ENCODE results near the gene EYS. TPM values are rescaled to one million over a fixed set of nuclear protein-coding genes. Genes with fewer than 3 reads are reported as not detected.
"Not testable (repeated sequence)": the region's sequence is repeated elsewhere in the genome, so short reads cannot be mapped to it uniquely, and the experiment has no call there.

Gene EYS
- total RNA-seq, 6 experiments from 2014 or later: 0.54 to 2.3 (median 0.74) TPM; not detected in 1

DNA sequence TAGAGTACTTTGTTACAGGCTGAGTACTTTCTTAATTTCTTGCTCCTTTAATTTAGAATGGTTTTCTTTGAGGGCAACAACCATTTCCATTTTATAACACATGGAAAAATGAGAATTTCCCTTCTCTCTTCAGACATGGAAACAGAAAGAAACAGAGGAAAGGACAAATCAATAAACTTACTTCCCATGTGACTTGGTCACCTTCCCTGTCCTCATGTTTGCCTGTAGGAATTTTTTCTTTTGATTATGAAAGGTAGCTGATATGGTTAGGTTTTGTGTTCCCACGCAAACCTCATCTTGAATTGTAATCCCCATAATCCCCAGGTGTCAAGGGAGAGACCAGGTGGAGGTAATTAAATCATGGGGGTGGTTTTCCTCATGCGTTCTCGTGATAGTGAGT lies 1901.7 kb downstream of the EYS start:
- H3K27ac ChIP-seq: peak overlapping the region; percentile 76 to 93 (median 79)

DNA sequence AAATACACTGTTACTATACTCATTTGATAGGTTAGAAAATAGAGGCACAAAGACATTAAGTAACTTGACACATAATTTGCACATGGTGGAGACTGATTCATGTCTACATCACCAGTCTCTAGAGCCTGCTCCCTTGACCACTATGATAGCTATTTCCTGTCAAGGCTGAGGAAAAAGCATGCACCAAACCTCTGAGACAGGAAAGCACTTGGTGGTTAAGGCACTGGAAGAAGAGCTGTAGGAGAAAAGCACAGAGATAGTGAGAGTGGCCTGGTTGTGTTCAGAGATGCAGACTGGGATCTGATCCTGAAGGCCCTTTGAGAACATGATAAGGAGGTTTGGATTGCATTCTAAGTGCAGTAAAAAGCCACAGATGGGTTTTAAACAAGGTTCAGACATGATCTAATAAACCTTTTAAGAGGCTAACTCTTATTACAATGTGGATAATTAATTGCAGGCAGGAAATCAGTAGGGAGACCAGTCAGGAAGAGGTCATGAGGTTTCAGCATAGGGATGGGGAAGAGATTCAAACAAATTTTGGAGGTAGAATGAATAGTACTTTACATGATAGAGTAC lies 1902.6 kb downstream of the EYS start:
- ATAC-seq: no peak
- intact Hi-C loops (cut with DNase I): no loop called here
- H3K9me3 ChIP-seq: no peaks in the 10 kb centered on the region
- TF ChIP-seq POLR2A (IDR thresholded peaks at IDR 0.05): no peak
- TF ChIP-seq, protein P1, sequence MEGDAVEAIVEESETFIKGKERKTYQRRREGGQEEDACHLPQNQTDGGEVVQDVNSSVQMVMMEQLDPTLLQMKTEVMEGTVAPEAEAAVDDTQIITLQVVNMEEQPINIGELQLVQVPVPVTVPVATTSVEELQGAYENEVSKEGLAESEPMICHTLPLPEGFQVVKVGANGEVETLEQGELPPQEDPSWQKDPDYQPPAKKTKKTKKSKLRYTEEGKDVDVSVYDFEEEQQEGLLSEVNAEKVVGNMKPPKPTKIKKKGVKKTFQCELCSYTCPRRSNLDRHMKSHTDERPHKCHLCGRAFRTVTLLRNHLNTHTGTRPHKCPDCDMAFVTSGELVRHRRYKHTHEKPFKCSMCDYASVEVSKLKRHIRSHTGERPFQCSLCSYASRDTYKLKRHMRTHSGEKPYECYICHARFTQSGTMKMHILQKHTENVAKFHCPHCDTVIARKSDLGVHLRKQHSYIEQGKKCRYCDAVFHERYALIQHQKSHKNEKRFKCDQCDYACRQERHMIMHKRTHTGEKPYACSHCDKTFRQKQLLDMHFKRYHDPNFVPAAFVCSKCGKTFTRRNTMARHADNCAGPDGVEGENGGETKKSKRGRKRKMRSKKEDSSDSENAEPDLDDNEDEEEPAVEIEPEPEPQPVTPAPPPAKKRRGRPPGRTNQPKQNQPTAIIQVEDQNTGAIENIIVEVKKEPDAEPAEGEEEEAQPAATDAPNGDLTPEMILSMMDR (IDR thresholded peaks at IDR 0.05): no peak
- peaks cover 0 to 19% (median 6%) of the 10 kb centered on the region in 4 donors for H3K4me1 ChIP-seq
- peak overlapping the region in 1 of 3 donors; percentile 32 for H3K4me3 ChIP-seq
- no peaks in the 10 kb centered on the region for H3K27me3 ChIP-seq
- no peak for DNase-seq
- peak overlapping the region in 1 of 3 donors; percentile 93 for H3K27ac ChIP-seq
- H3K36me3 ChIP-seq: no peaks in the 10 kb centered on the region

More for the DNA sequence above, 1901.7 kb downstream of the EYS start:
- ATAC-seq: peak; percentile 37 to 65 (median 43)
- peak overlapping the region in 2 of 3 donors; percentile 17 to 32 for H3K4me3 ChIP-seq
- no peaks in the 10 kb centered on the region for H3K9me3 ChIP-seq
- H3K36me3 ChIP-seq: no peaks in the 10 kb centered on the region
- peaks cover 0 to 17% (median 2%) of the 10 kb centered on the region in 4 donors for H3K4me1 ChIP-seq
- H3K27me3 ChIP-seq: no peaks in the 10 kb centered on the region
- no peak for DNase-seq
- whole genome bisulfite sequencing (ENCODE audit: insufficient coverage, low coverage, low lambda C conversion rate, missing lambda C conversion rate): 53% methylated on average over 3 of the region's 3 CpGs
- intact Hi-C loops (cut with DNase I): no loop called here
- TF ChIP-seq, protein P1 (IDR thresholded peaks at IDR 0.05): no peak
- no peak for TF ChIP-seq POLR2A (IDR thresholded peaks at IDR 0.05)

DNA sequence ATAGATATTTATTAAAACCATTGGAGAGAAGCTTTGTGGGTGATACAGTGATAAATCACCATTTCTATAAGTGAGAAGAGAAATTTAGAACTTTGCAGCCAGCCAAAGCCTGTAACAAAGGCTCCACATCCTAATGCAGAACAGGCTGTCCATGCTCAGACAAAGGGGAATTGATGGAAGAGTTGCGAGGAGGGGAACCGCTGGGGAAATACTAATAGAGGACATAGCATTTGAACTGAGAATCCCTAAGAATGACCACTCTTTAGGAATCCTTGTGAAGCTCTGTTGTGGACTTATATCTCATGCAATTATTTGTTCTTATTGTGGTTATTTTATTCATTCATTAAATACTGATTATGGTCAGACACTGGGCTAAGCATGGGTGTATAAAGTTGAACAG lies 1903.7 kb downstream of the EYS start:
- ATAC-seq (no peak), DNase-seq (no peak)
- no peak overlapping the region for H3K27ac ChIP-seq
- intact Hi-C loops (cut with DNase I): no loop called here
- no peaks in the 10 kb centered on the region for H3K27me3 ChIP-seq
- no peak overlapping the region for H3K4me3 ChIP-seq
- H3K36me3 ChIP-seq: no peaks in the 10 kb centered on the region
- WGBS (ENCODE audit: insufficient coverage, low coverage, low lambda C conversion rate, missing lambda C conversion rate): 94% methylated on average over 2 of the region's 2 CpGs
- H3K4me1 ChIP-seq: peaks cover 0 to 25% (median 7%) of the 10 kb centered on the region in 4 donors
- no peak for TF ChIP-seq POLR2A (IDR thresholded peaks at IDR 0.05)
- TF ChIP-seq, protein P1 (IDR thresholded peaks at IDR 0.05): no peak
- H3K9me3 ChIP-seq: no peaks in the 10 kb centered on the region

- Histone ChIP-seq H3K27me3 (no peaks in the 10 kb centered on the region), H3K36me3 (no peaks in the 10 kb centered on the region), H3K4me1 (peaks cover 0 to 25% (median 7%) of the 10 kb centered on the region in 4 donors), H3K27ac (no peak overlapping the region), H3K9me3 (no peaks in the 10 kb centered on the region), H3K4me3 (no peak overlapping the region)
- no peak for TF ChIP-seq POLR2A (IDR thresholded peaks at IDR 0.05)
- TF ChIP-seq, protein P1 (IDR thresholded peaks at IDR 0.05): peak; percentile 61 to 70 (median 68)
- ATAC-seq: no peak
- intact Hi-C loops (cut with DNase I): no loop called here
- DNase-seq: no peak
- 39% methylated on average over 2 of the region's 2 CpGs for WGBS (ENCODE audit: insufficient coverage, low coverage, low lambda C conversion rate, missing lambda C conversion rate)
These were observed 1904.3 kb downstream of the EYS start for GRCh38 chr6:63802606-63803206.

DNA sequence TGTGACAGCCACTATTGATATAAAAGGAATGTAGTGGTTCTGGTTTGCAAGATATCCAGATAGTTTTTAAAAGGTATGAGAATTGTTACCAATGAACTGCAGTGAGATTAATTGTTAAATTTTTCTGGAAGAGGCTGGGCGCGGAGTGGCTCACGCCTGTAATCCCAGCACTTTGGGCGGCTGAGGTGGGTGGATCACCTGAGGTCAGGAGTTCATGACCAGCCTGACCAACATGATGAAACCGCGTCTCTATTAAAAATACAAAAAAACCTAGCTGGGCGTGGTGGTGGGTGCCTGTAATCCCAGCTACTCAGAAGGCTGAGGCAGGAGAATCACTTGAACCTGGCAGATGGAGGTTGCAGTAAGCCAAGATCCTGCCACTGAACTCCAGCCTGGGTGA lies 1906.6 kb downstream of the EYS start:
- H3K27ac ChIP-seq: peak overlapping the region; percentile 31 to 44 (median 42)

More for the DNA sequence above, 1906.6 kb downstream of the EYS start:
- peak in 2 of 3 donors; percentile 24 to 50 for DNase-seq
- whole genome bisulfite sequencing (ENCODE audit: insufficient coverage, low coverage, low lambda C conversion rate, missing lambda C conversion rate): 40% methylated on average over 7 of the region's 7 CpGs
- intact Hi-C loops (cut with DNase I); H3K27me3 ChIP-seq; H3K9me3 ChIP-seq; H3K36me3 ChIP-seq: not testable (repeated sequence)
- peak; percentile 53 to 62 (median 57) for ATAC-seq
- H3K4me1 ChIP-seq: peaks cover 0 to 20% (median 7%) of the 10 kb centered on the region in 4 donors
- H3K4me3 ChIP-seq: peak overlapping the region in 1 of 3 donors; percentile 12
